ENCODE measurements around the gene SETMAR.

- TF ChIP-seq CTCF (IDR thresholded peaks at IDR 0.05; ENCODE audit: low read depth, low read length, missing input control) = peak; percentile 96
- TF ChIP-seq MAX (IDR thresholded peaks at IDR 0.05) = no peak
- TF ChIP-seq YY1 (IDR thresholded peaks at IDR 0.05) = no peak
- TF ChIP-seq SP1 (IDR thresholded peaks at IDR 0.05) = no peak
- TF ChIP-seq ZBTB33 (IDR thresholded peaks at IDR 0.05) = no peak
- TF ChIP-seq, protein P1, sequence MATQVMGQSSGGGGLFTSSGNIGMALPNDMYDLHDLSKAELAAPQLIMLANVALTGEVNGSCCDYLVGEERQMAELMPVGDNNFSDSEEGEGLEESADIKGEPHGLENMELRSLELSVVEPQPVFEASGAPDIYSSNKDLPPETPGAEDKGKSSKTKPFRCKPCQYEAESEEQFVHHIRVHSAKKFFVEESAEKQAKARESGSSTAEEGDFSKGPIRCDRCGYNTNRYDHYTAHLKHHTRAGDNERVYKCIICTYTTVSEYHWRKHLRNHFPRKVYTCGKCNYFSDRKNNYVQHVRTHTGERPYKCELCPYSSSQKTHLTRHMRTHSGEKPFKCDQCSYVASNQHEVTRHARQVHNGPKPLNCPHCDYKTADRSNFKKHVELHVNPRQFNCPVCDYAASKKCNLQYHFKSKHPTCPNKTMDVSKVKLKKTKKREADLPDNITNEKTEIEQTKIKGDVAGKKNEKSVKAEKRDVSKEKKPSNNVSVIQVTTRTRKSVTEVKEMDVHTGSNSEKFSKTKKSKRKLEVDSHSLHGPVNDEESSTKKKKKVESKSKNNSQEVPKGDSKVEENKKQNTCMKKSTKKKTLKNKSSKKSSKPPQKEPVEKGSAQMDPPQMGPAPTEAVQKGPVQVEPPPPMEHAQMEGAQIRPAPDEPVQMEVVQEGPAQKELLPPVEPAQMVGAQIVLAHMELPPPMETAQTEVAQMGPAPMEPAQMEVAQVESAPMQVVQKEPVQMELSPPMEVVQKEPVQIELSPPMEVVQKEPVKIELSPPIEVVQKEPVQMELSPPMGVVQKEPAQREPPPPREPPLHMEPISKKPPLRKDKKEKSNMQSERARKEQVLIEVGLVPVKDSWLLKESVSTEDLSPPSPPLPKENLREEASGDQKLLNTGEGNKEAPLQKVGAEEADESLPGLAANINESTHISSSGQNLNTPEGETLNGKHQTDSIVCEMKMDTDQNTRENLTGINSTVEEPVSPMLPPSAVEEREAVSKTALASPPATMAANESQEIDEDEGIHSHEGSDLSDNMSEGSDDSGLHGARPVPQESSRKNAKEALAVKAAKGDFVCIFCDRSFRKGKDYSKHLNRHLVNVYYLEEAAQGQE (IDR thresholded peaks at IDR 0.05) = no peak
- no peak for TF ChIP-seq HNF4A (conservative IDR thresholded peaks at IDR 0.05)
- peak; percentile 91 to 92 for TF ChIP-seq RAD21 (IDR thresholded peaks at IDR 0.05)
Measured at GRCh38 chr3:4290272-4290893, 12.8 kb upstream of the SETMAR start.
